VCaP (cell line): ENCODE results near the gene DLG2.

Source experiments
- H3K27ac ChIP-seq: fragments of 450-650 bp; 2 replicates; pipeline ENCODE4 v1.5.1; 2017
- TF ChIP-seq, protein P1 (sequence below): fragments of 450-650 bp; conservative IDR thresholded peaks from 2 replicates; pipeline ENCODE4 v1.5.1; 2017; ENCODE audit warnings: mild to moderate bottlenecking, moderate library complexity

The DLG2 gene

GRCh38 chr11:83520849-83521248 lies 2106.3 kb downstream of the DLG2 start:
- H3K27ac ChIP-seq: peak overlapping the region; percentile 63
- TF ChIP-seq, protein P1, sequence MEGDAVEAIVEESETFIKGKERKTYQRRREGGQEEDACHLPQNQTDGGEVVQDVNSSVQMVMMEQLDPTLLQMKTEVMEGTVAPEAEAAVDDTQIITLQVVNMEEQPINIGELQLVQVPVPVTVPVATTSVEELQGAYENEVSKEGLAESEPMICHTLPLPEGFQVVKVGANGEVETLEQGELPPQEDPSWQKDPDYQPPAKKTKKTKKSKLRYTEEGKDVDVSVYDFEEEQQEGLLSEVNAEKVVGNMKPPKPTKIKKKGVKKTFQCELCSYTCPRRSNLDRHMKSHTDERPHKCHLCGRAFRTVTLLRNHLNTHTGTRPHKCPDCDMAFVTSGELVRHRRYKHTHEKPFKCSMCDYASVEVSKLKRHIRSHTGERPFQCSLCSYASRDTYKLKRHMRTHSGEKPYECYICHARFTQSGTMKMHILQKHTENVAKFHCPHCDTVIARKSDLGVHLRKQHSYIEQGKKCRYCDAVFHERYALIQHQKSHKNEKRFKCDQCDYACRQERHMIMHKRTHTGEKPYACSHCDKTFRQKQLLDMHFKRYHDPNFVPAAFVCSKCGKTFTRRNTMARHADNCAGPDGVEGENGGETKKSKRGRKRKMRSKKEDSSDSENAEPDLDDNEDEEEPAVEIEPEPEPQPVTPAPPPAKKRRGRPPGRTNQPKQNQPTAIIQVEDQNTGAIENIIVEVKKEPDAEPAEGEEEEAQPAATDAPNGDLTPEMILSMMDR: no peak

DNA sequence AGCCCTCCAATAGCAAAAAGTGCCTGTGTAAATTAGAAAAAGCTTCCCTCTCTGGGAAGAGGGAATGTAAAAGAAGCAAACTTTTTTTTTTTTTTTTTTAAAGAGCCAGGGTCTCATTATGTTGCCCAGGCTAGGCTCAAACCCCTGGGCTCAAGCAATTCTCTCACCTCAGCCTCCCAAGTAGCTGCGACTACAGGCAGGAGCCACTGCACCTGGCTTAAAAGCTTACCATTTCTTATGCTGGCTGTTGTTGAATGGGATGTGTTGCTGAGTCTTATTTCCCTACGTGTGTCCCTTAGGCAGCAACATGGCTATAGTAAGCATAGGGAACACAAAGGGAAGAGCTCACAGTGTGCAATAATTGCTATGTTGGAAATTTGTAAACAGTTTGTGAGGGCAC lies 2115.5 kb downstream of the DLG2 start:
- peak overlapping the region; percentile 44; the same call in 1 of the 2 replicates for H3K27ac ChIP-seq
- TF ChIP-seq, protein P1: no peak

DNA sequence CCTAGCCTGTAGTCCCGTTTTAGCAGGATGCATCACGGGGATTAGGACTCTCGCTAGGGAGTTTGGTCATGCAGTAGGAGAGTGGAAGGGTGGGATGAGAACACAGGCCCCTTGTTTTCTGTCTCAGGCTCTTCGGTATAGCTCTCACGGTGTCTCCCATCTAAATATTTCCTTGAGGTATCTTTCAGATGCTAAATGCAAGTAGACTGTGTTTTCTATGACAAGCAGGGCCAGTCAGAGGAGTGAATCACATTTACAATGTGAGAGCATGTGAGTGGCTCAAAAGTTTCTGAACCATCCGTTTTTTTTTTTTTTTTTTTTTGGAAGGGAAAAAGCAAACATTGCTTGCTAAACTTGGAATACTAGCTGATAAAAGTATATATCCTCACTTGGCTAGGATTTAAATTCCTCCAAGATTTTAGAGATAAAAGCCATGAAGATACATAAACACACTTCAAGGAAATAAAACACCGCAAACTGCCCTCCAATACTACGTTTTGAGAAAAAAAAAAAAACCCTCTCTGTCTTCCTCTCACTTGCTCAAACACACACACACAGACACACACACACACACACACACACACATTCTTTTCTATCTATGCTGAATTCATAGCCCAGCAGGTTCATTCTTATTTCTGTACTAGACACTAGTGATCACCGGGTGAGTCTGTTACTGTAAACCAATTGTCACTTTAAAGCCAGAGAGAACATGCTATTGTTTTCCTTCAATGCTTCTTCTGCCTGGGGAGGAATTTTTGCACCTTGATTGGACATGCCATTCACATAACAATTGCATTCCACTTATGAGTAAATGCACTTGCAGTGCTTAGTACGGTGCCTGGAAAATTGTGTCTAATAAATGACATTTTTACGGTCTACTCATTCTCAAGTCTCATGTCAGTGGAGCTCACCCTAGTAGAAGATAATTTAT lies 2116.3 kb downstream of the DLG2 start:
- TF ChIP-seq, protein P1: no peak
- peak overlapping the region; percentile 44 for H3K27ac ChIP-seq

DNA sequence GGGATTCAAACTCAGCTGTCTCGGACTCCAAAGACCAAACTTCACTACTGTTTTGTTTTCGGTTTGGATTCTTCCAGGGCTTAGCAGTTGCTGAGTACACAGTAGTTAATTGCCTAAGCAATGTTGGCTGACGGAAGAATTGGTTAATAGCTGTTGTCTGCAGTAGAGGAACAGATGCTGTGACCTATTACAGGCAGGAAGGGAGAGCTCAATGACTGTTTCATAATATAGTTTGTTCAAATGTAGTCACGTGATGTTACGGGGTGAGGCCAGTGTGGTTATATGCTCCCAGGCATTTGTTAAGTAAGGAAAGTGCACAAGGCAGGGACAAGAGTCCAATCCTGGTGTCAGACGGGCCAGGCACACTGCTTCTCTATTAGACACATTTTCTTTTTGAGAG lies 2118.3 kb downstream of the DLG2 start:
- H3K27ac ChIP-seq: no peak overlapping the region
- TF ChIP-seq, protein P1: no peak

GRCh38 chr11:83502041-83502440 lies 2125.1 kb downstream of the DLG2 start:
- no peak overlapping the region for H3K27ac ChIP-seq
- TF ChIP-seq, protein P1: no peak

DNA sequence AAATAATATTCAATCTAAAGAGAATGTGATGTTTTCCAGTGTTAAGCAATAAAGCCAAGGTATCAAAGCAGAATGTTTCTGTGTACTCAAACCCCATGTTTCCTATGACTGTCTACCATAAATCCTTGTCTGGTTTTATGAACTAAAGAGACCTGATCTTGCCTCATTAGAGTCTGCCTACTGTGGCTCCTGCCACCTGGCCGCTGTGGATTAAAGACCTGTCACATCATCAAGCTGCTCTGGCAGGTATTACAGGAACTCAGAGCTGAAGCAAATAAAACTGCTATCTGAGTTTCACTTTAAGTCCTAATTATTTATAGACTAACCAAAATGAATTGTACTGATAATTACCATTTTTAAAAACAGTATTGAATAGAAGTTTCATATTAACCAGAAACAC lies 2133.2 kb downstream of the DLG2 start:
- TF ChIP-seq, protein P1: no peak
- peak overlapping the region; percentile 16 for H3K27ac ChIP-seq

DNA sequence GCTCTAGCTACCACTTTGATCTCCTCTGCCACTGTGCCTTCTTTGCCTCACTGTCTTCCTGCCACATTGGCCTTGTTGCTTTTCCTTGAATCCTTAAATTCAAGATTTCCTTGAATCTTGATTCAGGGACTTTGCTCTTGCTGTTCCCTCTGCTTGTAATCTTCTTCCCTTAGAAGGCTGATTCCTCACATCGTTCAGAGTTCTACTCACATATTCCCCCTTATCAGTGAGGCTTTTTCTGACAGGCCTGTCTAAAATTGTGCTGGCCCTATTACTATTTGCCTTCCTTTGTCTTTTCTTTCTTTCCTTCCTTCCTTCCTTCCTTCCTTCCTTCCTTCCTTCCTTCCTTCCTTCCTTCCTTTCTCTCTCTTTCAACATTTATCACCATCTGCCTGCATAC lies 2134.1 kb downstream of the DLG2 start:
- TF ChIP-seq, protein P1: no peak
- H3K27ac ChIP-seq: no peak overlapping the region
